COLO829 (cell line): ENCODE data around the gene SPEF2.
A peak's percentile ranks its signal among the peaks of the same experiment; 100 is the strongest.

Source experiments
- DNase-seq: peaks from one replicate; pipeline ENCODE4 v3.0.0; 2012; ENCODE audit warnings: low spot score

Gene SPEF2

DNA sequence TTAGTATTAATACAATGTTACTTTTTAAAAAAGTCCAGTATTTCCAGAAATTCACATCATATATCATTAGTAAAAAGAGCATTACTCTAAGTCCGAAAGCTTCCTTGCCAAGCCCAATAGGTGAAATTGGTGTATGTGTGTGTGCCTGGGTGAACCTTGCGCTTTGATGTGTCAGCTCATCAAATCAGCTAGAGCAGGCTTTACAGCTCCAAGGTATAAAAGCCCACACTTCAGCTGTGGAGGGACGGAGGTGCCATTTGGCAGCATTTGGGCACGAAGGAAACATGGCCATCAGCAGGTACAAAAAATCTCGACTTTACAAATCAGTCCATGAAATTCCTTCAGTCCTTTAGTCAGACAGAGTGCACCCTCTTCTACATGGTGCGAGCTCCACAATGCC, 162.6 kb downstream of the SPEF2 start:
- no peak for DNase-seq

DNA sequence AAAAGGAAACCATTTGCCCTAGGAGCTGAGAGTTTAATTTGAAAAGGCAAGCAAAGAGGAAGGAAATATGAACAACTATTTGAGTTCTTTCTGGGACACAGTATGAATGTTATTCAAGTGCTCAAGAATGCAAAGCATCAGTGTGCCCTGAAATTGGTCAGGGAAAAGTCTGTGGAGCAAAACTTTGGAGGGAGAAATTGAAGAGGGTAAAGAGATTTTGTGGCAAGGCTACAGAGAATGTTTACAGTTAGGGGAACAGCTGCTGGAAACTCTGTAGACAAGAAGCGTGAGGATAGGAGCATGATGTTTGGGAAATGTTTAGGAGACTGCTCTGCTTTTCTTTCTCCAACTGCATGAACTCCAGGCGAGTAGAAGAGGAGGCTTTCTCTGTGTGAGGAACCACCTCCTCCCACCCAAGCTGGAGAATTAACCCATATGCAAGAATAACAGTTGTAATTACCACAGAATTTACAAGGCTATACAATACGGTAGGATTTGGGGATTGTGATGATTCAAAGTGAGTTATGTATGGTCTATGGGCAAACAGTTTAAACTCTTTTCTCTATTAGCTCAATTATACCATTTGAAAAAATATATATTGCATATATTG, 163.6 kb downstream of the SPEF2 start:
- no peak for DNase-seq

DNA sequence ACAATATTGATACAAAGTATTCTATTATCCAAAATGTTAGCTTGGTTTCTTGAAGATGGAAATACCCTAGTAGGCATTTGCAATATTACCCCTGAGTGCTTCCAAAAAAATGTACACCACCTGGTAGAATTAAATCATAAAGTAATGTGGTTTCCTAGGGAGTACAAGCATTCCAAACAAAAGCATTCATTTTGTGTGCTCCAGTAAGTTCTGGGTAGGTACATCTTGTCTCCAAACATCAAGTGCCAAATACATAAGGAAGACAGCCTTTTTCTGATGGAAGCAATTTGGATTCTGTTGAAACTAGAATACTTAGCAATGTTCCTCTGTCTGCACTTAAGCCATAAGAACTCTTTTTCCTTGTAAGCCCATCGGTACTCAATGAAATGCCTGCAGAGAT, 165.9 kb downstream of the SPEF2 start:
- no peak for DNase-seq

DNA sequence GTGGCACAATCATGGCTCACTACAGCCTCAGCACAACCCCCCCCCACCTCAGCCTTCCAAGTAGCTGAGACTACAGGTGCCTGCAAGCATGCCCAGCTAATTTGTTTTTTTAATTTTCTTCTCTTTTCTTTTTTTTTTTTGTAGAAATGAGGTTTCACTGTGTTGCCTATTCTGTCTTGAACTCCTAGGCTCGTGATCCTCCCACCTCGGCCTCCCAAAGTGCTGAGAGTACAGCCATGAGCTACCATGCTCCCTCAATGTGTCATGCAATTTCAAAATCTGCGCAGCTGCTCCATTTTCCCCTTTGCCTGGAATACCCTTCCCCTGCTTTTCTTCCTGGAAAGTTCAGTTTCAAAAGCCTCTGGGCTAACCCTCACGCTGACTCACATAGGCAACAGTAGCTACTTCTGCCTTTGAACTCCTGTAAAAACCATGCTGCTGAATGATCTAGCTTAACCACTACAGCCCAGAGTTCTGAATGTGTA, 168.0 kb downstream of the SPEF2 start:
- DNase-seq, result no peak

DNA sequence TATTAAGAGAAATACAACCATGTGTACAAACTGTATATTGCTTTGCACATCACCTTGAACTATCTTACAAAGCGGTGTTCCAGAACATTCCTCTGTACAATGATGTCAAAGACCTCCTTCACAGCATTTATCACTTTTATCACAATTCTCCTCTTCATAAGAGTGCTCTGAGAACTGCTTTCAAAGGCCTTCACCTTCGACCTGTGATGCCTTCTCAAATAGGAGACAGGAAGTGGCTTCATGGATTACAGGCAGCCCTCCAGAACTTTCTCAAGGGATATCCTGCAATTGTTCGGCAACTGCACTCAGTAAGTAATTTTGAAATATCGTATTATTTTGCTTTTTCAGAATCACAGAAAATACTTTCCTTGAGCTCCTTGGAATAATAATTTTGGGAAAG, 171.1 kb downstream of the SPEF2 start:
- no peak for DNase-seq

DNA sequence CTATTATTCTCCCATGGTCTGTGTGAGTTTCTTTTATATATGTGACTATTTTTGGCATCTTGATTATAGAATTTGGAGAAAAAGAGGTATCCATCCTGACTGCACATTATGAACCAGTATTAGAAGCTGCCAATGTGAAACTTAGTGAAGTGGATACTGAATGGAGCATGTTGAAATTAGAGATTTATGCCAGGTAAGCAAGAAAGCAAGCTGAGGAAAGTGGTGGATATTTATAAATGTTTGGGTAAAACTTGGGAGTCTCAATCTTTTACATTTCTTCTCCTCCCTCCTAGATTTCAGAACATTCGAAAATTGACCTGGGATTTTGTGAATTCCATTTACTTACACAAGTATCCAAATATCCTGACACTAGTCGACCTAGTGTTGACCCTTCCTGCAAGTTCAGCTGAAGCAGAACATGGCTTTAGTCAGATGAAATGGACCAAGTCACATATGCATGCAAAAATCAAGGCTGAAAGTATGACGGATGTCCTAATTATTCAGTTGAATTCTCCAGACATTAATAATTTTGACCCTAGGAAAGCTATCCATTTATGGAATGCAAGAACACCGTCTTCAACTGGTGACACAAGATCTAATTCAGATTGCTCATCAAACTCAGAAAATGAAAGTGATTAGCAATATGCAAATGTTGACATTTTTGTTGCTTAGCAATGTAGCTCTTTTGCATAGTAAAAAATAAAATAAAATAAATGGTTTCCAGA, 172.2 kb downstream of the SPEF2 start:
- DNase-seq, result no peak

DNA sequence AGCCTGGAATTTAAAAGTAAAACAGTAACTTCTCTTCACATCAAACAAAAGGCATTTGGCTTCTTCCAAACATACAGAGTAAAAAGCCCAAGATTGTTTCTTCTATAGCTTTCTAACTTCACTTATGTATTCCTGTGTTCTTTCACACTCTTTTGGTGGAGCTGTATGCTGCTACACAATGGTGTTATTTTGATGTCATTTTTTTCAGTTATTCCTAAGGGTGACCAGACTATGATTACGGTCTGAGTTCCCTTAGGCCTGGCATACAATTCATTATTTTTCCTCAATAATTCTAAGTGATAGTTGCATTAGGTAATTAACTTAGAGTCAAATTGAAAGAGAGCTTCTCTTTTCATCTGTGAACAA, 172.8 kb downstream of the SPEF2 start:
- DNase-seq, result no peak

DNA sequence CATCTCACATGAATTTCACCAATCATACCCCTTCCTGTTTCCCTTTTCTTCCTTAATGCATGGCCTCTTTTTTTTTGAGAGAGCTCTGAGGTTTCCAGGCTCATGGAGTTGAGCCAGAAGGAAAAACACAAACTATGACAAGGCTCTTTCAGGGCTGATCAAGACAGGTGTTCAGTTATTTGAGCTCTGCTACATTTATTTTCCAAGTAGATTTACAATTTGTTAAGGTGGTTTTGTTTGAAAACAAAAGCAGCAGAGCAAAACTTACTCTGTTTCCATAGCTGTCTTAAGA, 176.6 kb downstream of the SPEF2 start:
- no peak for DNase-seq

DNA sequence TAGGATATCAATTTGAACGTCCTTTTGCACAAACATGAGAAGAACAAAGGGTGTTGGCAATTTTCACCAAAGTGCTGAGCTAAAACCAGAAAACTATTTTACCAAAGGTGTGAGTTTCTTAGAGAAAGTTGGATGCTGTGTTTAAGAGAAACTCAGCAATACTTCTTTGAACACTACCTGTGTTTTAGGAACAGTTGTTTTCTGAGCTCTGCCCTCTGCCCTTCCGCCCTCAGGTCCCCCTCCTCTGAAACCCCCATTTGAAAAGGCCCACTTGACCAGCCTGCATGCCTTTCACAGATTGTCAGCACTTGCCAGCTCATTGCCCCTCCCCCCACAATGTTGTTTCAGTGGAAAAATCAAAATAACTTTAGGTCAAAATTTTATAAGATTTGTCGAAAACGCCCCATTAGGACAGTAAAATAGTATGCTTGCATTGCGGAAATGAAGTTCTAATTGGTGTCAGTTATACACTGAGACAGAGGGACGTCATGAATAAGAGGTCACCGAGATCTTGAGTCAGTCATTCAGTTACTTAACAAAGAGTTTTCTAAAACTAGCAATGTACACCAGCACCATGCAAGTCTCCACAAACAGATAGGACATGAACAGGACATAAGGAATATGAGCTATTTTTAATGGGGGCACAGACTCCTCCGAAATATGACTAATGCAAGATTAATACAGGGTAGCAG, 177.2 kb downstream of the SPEF2 start:
- no peak for DNase-seq

- no peak for DNase-seq
Observed at GRCh38 chr5:35799181-35799580, 181.5 kb downstream of the SPEF2 start.

GRCh38 chr5:35799753-35800152, 182.1 kb downstream of the SPEF2 start:
- DNase-seq, result no peak

DNA sequence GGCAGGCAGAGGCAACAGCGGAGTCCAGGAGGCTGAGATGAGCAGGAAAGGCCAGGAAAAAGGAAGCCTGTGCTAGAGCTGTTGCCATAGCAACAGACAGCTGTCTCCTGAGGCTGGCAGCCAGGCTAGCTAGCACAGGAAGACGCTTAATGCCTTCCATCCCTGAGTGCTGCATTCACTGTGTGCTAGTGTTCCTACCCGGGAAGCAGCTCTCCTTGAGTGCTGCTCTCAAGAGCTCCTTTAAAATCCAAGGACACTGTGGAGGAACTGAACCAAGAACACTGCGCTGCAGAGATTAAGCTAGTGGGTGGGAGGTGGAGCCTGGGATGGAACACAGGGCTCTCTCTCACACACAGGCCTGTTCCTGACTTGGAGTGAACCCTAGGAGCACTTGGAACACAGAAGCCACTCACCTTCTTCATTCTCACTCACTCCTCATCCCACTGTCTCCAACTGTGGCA, 185.6 kb downstream of the SPEF2 start:
- DNase-seq, result peak; percentile 35

DNA sequence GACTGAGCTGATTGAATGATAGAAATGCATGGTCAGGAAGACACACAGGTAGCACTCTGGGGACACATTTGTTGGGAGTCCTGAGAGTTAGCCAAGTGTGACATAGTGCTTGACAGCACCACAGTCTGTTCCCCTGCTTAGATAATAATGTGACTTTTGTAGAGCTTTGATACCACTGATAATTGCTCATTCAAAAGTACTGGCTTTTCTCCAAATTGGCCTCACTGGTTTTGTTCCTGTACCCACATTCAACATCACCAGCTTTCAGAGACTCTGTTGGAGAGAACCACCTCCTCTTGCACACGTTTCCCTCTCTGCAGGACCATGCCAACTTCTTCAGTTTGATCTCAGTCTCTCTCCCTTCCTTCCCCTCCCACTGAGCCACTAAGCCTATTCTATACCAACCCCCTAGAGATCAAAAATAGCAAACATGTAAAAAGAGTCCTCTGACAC, 186.6 kb downstream of the SPEF2 start:
- DNase-seq, result no peak

- no peak for DNase-seq
Observed at GRCh38 chr5:35804841-35805240, 187.2 kb downstream of the SPEF2 start.

GRCh38 chr5:35810601-35811000, 192.9 kb downstream of the SPEF2 start:
- DNase-seq, result no peak

GRCh38 chr5:35811108-35811741, 193.6 kb downstream of the SPEF2 start:
- no peak for DNase-seq

GRCh38 chr5:35813521-35813920, 195.9 kb downstream of the SPEF2 start:
- DNase-seq, result no peak

DNA sequence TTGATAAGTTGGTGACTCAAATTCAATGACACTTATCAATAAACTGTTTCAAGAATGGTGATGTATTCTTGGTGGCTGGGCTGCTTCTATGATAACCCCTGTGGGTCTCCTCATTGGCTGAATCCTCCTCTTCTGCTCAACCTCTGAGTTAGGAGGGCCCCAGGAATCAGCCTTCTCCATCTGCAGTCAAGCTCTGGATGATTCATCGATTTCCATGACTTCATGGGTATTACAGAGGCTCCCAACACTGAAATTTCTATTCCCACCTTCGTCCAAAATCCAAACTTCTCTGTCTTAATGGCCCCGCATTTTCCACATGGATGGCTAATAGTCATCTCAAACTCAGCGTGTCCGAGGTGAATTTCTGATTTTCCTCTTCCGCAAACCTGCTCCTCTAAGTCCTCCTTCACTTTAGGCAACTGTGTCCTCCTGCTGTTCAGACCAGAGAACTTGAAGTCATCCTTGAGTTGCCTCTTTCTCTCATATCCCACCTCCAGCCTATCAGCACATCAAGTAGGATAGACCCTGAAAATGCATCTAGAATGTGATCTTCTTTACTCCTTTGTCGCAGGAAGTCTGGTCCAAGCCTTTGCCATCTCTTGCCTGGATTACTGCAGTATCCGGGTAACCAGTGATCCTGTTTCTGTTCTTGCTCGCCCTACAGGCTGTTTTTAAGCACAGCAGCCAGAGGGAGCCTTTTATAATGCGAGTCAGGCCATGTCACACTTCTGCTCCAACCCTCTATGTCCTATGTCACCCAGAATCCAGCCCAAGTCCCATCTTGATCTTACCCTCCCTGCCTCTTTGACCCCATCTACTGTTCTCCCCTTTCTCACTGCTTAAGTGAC, 197.7 kb downstream of the SPEF2 start:
- DNase-seq, result no peak

DNA sequence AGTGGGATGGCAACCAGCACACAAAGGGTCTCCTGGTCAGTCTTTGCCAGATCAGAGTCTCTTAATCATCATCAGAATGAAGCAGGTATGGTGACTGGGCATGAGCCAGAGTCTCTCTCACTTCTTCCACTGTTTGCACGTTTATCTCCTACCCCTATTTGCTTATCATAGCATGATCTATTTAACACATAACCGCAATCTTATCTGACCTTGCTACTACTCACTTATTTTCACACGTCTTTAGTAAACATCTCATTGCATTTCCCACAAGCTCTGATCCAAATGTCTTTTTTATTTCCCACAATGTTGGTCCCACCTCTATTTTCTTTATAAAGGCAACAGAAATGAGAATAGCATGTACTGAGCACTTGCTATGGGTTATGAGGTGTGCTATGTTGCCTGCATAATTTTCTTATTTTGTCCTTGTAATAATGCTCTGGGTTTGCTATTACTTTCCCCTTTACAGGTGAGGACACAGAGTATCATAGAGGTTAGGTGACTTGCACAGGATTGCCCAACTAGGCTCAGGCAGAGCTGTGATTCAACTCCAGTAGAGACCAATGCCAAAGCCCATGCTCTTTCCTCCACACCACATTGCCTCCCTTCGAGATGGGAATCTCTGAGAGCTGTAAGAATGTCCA, 199.3 kb downstream of the SPEF2 start:
- DNase-seq, result no peak

DNA sequence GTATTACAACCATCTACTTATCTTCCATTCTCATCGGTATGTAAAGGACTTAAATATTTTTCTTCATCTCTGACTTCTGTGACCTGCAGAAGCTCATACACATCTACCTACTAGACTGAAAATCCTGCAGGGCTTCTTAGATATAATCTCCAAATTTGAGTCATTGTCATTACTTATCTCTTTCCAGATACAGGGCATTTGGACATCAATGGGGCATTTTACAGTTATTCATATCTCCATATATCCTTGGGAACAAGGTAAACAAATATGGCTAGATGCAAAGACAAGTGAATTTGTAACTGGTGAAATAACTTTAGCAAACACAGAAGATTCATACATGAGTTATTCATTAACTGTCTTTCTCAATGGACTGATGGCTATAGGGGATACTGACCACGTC, 201.4 kb downstream of the SPEF2 start:
- DNase-seq, result no peak

GRCh38 chr5:35819668-35820067, 202.0 kb downstream of the SPEF2 start:
- no peak for DNase-seq
